CD4-positive, alpha-beta T cell (primary cell): ENCODE measurements around the gene ESYT1. TPM values are rescaled to one million over a fixed set of nuclear protein-coding genes. Genes with fewer than 3 reads are reported as not detected.
A peak's percentile ranks its signal among the peaks of the same experiment; 100 is the strongest.

Experiments
- ATAC-seq: fragments of 200-7000 bp; cut with Tn5 transposase; one replicate; pipeline ENCODE4 v1.10.0; 2022; ENCODE audit warnings: mild to moderate bottlenecking; ENCODE audit not compliant: poor library complexity
- CTCF ChIA-PET: fragments of 350-600 bp; sonication (Branson Sonifier 250); formaldehyde crosslinking; loops from one replicate; lab custom pipeline; 2021; ENCODE audit warnings: antibody characterized with exemption, inconsistent platforms; lab: Charles Lee
- POLR2A ChIA-PET: fragments of 350-600 bp; sonication (Branson Sonifier 250); formaldehyde crosslinking; loops from one replicate; lab custom pipeline; 2021; ENCODE audit warnings: antibody characterized with exemption, inconsistent platforms; lab: Charles Lee
- DNase-seq, 14 experiments: peaks; one replicate each; pipeline ENCODE4 v3.0.0-alpha.2; 2013 to 2020; ENCODE audit warnings: mixed read lengths in 2 of 14
- H3K27ac ChIP-seq, 2 donors: one replicate each; pipeline versions ENCODE4 v1.5.1 to v1.7.0; 2013; ENCODE audit warnings: low read length in 2 of 2, low read depth in 1 of 2, mild to moderate bottlenecking in 1 of 2
- H3K27me3 ChIP-seq, 2 experiments: 1 replicate in 1 of 2; 2 replicates in 1 of 2; pipeline versions ENCODE4 v1.6.1 to v1.7.0; 2013; ENCODE audit warnings: low read length in 2 of 2, control low read depth in 1 of 2, mild to moderate bottlenecking in 1 of 2, moderate library complexity in 1 of 2; ENCODE audit not compliant: insufficient read depth in 2 of 2, control insufficient read depth in 1 of 2
- H3K36me3 ChIP-seq: one replicate; pipeline ENCODE4 v1.6.1; 2013; ENCODE audit warnings: low read length, control low read depth; ENCODE audit not compliant: insufficient read depth
- H3K4me1 ChIP-seq: one replicate; pipeline ENCODE4 v1.6.1; 2013; ENCODE audit warnings: low read length, control low read depth; ENCODE audit not compliant: insufficient read depth
- H3K4me3 ChIP-seq: one replicate; pipeline ENCODE4 v1.5.1; 2013; ENCODE audit warnings: mild to moderate bottlenecking, low read length, moderate library complexity
- H3K9me3 ChIP-seq, 2 experiments: 1 replicate in 1 of 2; 2 replicates in 1 of 2; pipeline versions ENCODE4 v1.6.1 to v1.7.0; 2013; ENCODE audit warnings: low read length in 2 of 2, mild to moderate bottlenecking in 2 of 2, control low read depth in 1 of 2, moderate library complexity in 1 of 2; ENCODE audit not compliant: control insufficient read depth in 1 of 2, insufficient read depth in 1 of 2
- H3K27ac Mint-ChIP-seq: one replicate; pipeline ENCODE4 v1.8.0; 2020; ENCODE audit warnings: mixed read lengths
- H3K27me3 Mint-ChIP-seq: one replicate; pipeline ENCODE4 v1.8.0; 2021; ENCODE audit warnings: mixed read lengths
- H3K36me3 Mint-ChIP-seq: one replicate; pipeline ENCODE4 v1.8.0; 2021; ENCODE audit warnings: low read depth, mixed read lengths
- H3K4me1 Mint-ChIP-seq: one replicate; pipeline ENCODE4 v1.8.0; 2021; ENCODE audit warnings: low read depth, mixed read lengths
- H3K4me3 Mint-ChIP-seq: one replicate; pipeline ENCODE4 v1.8.0; 2020; ENCODE audit warnings: mild to moderate bottlenecking, mixed read lengths
- H3K9me3 Mint-ChIP-seq: one replicate; pipeline ENCODE4 v1.8.0; 2020; ENCODE audit warnings: mixed read lengths
- intact Hi-C, 2 experiments: fragments of 100-400 bp; cut with DNase I in 1 of 2; cut with micrococcal nuclease in 1 of 2; formaldehyde crosslinking; loops; one replicate each; pipeline versions ENCODE4 v1.15.1 to v1.9.0; 2023 to 2025; cut with DNase I, micrococcal nuclease
- total RNA-seq, 174 experiments: library from RNA in 2 of 174; stranded (reverse) in 2 of 174; gene quantifications; one replicate each; pipeline ENCODE4 v1.2.3 and lab custom pipeline; 2021 to 2026
- TF ChIP-seq, protein P1 (sequence below): fragments of 200-600 bp; IDR thresholded peaks from one replicate; pipeline ENCODE4 v1.8.0; 2022; ENCODE audit warnings: antibody characterized with exemption, mild to moderate bottlenecking

ESYT1 gene
- total RNA-seq, 2 experiments from 2014 or later, result 88.5 to 90.3 TPM

DNA sequence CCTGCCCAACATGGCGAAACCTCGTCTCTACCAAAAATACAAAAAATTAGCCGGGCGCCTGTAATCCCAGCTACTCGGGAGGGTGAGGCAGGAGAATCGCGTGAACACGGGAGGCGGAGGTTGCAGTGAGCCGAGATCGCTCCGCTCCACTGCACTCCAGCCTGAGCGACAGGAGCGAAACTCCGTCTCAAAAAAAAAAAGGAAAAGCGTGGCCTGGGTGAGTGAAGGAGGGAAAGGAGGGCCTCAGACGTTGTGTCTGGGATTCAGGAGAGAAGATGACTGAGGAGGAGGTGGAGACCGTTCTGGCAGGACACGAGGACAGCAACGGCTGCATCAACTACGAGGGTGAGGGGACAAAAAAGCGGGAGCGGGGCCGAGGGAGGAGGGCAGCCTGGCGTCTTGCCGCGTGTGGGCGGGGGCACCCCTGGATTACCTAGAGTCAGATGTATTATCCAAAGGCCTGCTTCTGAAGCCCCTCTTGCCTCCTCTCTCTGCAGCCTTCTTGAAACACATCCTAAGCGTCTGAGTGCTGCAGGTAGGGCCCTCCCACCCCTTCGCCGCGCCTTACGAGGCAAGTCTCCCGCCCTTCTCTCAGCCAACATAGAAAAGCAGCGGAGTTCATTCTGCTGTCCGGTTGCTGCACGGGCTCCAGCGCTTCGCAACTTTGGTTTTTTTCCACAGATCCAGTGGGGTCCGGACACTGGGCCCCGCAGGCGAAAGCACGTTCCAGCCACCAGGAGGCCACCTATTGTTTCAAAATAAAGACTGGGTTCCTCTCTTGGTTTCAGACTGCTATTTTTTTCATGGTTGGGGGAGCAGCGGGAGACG, 29.3 kb downstream of the ESYT1 start:
- Histone ChIP-seq H3K27me3 (no peaks in the 10 kb centered on the region), H3K9me3 (no peaks in the 10 kb centered on the region), H3K4me3 (peak overlapping the region; percentile 78), H3K4me1 (peaks cover 59% of the 10 kb centered on the region), H3K27ac (peak overlapping the region; percentile 60 to 74), H3K36me3 (peaks cover 33% of the 10 kb centered on the region)
- DNase-seq (peak in 13 of 14 experiments; percentile 32 to 83 (median 48)), ATAC-seq (peak; percentile 38)
- H3K4me1 Mint-ChIP-seq, result peaks cover 43% of the 10 kb centered on the region
- H3K4me3 Mint-ChIP-seq, result peak overlapping the region; percentile 96
- ChIA-PET POLR2A (interaction anchor here (0.7 to 6.7 kb wide), 7 partner anchors 14 to 932 kb away, joined by 3 to 89 read pairs (median 4); partner anchors contain the start of genes ESYT1, NAB2 and SMARCC2), CTCF (interaction anchor here (1.4 to 2.8 kb wide), 2 partner anchors 31 to 32 kb away, joined by 7 to 10 read pairs (median 8); partner anchors contain the start of gene SMARCC2)
- TF ChIP-seq, protein P1, sequence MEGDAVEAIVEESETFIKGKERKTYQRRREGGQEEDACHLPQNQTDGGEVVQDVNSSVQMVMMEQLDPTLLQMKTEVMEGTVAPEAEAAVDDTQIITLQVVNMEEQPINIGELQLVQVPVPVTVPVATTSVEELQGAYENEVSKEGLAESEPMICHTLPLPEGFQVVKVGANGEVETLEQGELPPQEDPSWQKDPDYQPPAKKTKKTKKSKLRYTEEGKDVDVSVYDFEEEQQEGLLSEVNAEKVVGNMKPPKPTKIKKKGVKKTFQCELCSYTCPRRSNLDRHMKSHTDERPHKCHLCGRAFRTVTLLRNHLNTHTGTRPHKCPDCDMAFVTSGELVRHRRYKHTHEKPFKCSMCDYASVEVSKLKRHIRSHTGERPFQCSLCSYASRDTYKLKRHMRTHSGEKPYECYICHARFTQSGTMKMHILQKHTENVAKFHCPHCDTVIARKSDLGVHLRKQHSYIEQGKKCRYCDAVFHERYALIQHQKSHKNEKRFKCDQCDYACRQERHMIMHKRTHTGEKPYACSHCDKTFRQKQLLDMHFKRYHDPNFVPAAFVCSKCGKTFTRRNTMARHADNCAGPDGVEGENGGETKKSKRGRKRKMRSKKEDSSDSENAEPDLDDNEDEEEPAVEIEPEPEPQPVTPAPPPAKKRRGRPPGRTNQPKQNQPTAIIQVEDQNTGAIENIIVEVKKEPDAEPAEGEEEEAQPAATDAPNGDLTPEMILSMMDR, result peak; percentile 66
- peak overlapping the region; percentile 92 for H3K27ac Mint-ChIP-seq
- intact Hi-C loops, result loop anchor here (1.0 kb wide), 2 partner anchors 29 to 31 kb away; partner anchors contain the start of gene ESYT1 (in 1 of the 2)
- H3K27me3 Mint-ChIP-seq, result no peaks in the 10 kb centered on the region
- H3K36me3 Mint-ChIP-seq, result peaks cover 41% of the 10 kb centered on the region
- H3K9me3 Mint-ChIP-seq, result no peaks in the 10 kb centered on the region

DNA sequence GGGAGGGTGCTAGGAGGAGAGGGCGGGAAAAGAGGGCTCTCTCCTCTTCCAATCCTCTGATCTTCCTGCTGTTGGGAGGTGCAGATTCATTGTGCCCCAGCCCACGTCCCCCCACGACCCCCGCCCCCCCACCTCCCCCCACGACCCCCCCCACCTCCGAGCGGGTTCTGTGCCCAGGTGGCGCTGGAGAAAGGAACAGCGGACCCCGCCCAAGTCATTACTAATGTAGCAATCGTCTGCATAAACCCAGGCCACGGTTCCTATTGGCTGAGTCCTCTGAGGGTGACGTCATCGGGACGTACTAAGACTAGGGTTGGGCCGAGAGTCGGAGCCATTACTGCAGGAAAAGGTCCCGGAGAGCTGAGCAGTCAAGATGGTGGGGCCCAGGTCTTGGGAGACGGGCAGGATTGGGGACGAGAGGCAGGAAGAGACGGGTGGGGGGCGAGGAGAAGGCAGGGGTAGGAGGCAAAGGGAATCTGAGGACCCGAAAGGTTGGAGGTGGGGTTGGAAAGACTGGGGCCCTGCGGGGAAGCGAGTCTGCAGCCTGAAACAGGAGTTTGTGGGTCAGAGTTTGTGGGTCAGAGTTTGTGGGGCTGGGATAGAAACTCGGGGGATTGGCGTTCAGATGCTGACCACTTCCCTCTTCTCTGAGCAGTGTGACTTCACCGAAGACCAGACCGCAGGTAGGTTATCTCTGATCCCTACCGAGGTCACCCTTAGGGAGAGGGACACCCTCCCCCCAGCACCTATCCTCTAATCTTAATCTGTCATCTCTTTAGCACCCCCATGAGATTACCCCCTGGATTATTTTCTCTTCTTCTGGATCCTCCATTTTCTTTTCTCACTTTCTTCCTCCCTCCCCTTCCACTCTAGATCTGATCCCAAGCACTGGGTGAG, 30.2 kb downstream of the ESYT1 start, which contains the start of gene MYL6:
Gene MYL6, plus strand, starts transcription at position 331 of the 897 bp plus-strand sequence. Its CDS starts 43 bp downstream, at position 374.
- H3K27me3 Mint-ChIP-seq, result no peaks in the 10 kb centered on the region
- no peaks in the 10 kb centered on the region for H3K27me3 ChIP-seq
- peak within 1 kb of the TSS; percentile 96 for H3K4me3 Mint-ChIP-seq
- peaks cover 40% of the 10 kb centered on the region for H3K4me1 Mint-ChIP-seq
- H3K4me1 ChIP-seq, result peaks cover 52% of the 10 kb centered on the region
- peak within 1 kb of the TSS; percentile 84 to 92 for H3K27ac ChIP-seq
- peak within 1 kb of the TSS; percentile 92 for H3K27ac Mint-ChIP-seq
- peaks cover 50% of the 10 kb centered on the region for H3K36me3 Mint-ChIP-seq
- ChIA-PET POLR2A (interaction anchor here (0.7 to 6.7 kb wide), 11 partner anchors 14 to 202 kb away, joined by 3 to 89 read pairs (median 6); partner anchors contain the start of genes CNPY2, ESYT1, PA2G4 and RNF41), CTCF (interaction anchor here (0.6 to 2.8 kb wide), 3 partner anchors 30 to 32 kb away, joined by 3 to 8 read pairs (median 7); partner anchors contain the start of genes ESYT1 and SMARCC2)
- intact Hi-C loops, result loop anchor here in 1 of 2 experiments (1.0 kb wide), 1 partner anchor 30 kb away; the partner anchor contains the start of gene ESYT1
- TF ChIP-seq, protein P1, result peak; percentile 6
- peak within 1 kb of the TSS; percentile 78 for H3K4me3 ChIP-seq
- peak; percentile 77 to 98 (median 86) for DNase-seq
- peak; percentile 80 for ATAC-seq
- H3K9me3 ChIP-seq, result no peaks in the 10 kb centered on the region
- peaks cover 42% of the 10 kb centered on the region for H3K36me3 ChIP-seq
- H3K9me3 Mint-ChIP-seq, result no peaks in the 10 kb centered on the region
